ENCODE data around the gene SSU72.
"Not testable (repeated sequence)": the region's sequence is repeated elsewhere in the genome, so short reads cannot be mapped to it uniquely, and the experiment has no call there.

Gene SSU72

DNA sequence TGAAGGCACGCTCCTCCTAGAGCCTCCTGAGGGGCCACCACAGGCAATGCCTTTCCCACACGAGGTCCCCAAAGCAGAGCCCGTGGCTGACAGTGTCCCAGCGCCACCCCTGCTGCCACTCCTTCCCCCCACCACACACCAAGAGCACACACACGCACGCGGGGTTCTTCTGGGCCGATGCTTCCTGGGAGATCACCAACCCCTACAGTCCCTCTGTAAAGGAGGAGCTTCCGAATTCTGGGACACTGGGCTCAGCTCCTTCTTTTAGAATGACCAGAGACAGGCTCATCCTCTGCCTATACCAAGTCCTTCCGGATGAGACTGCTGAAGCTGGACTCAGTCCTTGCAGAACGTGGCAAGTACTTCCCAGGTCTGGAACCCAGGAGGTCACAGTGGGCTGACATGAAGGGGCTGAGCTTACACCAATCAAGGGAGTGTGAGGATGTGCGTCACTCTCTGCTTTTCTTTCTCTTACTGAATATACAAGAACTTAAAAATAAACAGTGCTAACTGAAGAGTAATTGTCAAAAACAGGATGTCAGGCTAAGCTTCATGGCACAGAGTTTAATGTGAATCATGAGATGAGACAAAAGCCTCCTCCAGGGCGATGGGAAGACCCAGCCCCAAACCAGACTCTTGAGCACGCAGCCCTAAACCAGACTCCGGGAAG lies 12.7 kb downstream of the SSU72 start:
- no peak for DNase-seq (ENCODE audit: low read depth in 3 of 3, low spot score in 1 of 3)

DNA sequence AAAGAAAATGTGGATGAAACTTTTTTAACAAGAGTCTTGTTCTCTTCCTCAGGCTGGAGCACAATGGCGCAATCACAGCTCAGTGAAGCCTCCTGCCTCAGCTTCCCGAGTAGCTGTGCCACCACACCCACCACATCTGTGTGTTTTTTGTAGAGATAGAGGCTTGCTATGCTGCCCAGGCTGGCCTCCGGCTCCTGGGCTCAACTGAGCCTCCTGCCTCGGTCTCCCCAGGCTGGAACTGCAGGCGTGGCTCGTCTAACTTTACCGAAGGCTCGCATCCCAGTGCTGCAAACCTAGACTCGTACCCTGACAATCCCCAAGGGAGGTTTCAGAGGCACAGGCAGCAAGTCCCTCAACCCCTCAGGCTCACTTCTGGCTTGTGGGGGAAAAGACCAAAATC lies 14.5 kb downstream of the SSU72 start:
- no peak for DNase-seq (ENCODE audit: low read depth in 3 of 3, low spot score in 1 of 3)

DNA sequence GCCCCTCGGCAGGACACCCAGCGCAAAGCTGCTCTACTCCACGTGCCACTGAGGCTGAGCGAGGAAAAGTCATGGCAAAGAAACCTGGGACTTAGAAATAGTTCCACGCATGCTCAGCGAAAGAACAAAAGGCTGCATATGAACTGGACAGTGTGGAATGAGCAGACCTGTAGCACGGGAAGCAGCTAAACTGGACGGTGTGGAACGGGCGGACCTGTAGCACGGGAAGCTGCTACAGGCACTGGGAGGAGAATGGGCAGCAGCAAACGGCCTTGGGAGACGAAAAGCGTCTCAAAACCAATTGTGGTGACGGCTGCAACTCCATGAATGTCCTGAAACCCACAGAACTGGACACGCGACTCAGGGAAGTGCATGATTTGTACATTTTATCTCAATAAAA lies 15.6 kb downstream of the SSU72 start:
- DNase-seq (ENCODE audit: low read depth in 3 of 3, low spot score in 1 of 3), result no peak

DNA sequence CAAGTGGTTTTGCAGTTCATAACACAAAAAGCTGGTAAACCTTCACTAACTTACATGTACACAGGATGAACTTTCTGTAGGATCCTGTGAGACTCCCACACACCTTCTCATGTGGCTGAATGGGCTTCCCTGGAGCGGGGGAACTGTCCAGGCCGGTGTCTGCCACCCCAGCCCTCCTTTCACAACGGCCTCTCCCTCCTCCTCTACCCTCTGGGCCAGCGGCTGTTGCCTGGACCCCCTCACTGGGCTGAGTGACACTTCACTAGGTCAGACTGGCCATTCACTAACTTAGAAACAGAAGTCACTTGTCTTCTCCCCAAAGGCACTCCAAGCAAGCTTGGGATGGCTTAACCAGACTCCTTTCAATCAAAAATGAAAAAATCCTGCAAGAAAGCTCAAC lies 16.1 kb downstream of the SSU72 start:
- no peak for DNase-seq (ENCODE audit: low read depth in 3 of 3, low spot score in 1 of 3)

DNA sequence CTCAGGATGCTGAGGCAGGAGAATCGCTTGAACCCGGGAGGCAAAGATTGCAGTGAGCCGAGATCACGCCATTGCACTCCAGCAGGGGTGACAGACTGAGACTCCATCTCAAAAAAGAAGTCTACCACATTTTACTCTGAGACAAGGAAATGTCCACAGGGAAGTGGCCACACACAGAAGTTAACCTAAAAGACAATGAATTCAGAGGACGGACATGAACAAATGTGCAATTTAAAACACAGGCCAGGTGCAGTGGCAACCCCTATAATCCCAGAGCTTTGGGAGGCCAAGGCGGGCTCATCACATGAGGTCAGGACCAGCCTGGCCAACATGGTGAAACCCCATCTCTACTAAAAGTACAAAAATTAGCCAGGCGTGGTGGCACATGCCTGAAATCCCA lies 17.0 kb downstream of the SSU72 start:
- not testable (repeated sequence) for DNase-seq (ENCODE audit: low read depth in 3 of 3, low spot score in 1 of 3)

- not testable (repeated sequence) for DNase-seq (ENCODE audit: low read depth in 3 of 3, low spot score in 1 of 3)
Measured at GRCh38 chr1:1556961-1557360, 17.7 kb downstream of the SSU72 start.

DNA sequence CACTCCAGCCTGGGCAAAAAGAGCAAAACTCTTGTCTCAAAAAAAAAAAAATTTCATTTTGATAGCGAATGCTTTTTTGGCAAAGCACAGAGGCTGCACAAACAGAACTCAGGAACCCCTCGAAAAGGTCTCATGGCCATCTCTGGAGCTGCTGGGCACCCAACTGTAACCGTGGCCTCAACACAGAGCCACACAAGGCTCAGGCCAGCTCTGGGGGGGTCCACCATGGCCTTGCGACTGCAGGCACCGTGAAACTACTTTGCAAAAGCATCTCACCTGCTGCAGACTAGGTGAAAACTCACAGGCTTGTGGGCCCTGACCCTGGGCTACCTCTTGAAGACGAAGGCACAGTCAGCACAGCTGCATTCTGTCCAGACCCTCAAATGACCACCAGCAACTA lies 18.2 kb downstream of the SSU72 start:
- DNase-seq (ENCODE audit: low read depth in 3 of 3, low spot score in 1 of 3), result no peak

DNA sequence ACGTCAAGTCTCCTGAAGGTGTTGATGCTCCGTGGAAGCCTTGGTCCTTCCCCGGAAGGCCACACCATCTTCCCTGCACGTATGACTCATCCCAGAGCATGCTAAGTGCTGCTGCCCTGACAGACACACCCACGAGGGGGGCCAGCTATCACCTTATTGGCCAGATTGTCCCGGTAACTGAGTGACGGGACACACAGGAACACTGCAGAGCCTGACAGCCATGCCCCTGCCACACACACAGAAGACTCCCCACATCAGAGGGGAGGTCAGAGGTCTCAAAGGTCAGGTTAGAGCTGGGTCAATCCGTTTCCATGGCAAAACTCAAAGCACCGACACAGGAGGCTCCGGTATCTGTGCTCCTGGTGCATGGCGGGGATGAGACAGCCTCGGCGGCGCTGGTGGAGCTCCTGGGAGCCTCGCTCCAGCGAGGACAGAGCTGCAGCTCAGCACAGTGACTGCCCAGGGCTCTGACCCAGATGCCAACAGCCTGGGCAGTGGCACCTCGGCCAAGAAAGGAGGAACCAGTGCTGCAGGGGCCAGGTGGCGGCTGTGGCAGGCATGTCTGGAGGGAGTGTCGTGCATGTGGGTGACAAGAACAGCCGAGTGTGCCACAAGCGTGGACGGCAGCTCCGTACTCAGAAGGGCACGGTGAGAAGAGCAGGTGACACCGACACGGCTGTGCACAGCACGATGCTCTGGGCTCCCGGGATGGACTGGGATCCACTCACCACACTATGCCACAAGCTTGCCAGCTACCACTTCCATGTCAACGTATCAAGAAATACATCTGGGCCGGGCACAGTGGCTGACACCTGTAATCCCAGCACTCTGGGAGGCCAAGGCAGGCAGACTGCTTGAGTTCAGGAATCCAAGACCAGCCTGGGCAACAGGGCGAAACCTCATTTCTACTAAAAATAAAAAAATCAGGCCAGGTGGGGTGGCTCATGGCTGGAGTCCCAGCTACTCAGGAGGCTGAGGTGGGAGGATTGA lies 19.4 kb downstream of the SSU72 start:
- DNase-seq (ENCODE audit: low read depth in 3 of 3, low spot score in 1 of 3), result no peak

DNA sequence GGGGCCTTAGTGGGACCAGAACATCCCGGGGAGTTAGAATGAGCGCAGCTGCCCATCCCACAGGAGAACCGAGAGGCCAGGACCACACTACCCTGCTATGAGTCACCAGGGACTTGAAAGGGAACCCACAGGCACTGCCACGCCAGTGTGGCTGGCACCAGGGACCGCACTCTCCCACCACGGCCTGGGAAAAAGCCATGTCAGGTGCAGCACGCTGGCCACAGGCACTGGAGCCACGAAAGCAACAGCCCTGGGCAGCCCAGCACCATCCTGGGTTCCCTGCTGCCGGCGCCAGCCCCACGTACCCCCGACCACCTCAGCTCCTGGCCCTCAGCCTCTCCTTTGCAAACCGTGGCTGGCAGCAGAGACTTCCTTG lies 20.1 kb downstream of the SSU72 start:
- DNase-seq (ENCODE audit: low read depth in 3 of 3, low spot score in 1 of 3), result no peak

DNA sequence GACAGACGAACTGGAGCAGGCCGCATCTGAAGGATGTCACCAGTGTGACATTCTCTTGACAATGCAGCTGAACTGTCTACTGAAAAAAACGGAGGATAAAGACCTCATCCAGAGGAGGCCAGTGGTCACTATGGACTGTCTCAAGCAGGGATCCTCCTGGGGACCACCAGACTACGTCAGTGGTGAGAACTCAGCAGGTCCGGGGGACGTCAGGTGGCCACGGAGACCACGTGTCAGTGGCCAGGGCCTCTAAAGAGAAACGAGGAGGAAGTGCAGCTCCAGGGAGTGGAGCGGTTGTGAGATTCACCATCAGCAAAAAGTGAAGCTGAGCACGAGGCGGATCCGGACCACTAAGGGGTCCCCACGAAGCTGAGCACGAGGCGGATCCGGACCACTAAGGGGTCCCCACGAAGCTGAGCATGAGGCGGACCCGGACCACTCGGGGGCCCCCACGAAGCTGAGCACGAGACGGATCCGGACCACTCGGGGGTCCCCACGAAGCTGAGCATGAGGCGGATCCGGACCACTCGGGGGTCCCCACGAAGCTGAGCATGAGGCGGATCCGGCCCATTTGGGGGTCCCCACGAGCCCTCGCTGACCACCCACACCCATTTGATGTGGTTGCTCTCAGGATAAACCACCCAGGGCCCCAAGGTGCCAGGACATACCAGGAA lies 20.7 kb downstream of the SSU72 start:
- no peak for DNase-seq (ENCODE audit: low read depth in 3 of 3, low spot score in 1 of 3)

GRCh38 chr1:1552263-1552639 lies 22.4 kb downstream of the SSU72 start:
- DNase-seq (ENCODE audit: low read depth in 3 of 3, low spot score in 1 of 3), result no peak

DNA sequence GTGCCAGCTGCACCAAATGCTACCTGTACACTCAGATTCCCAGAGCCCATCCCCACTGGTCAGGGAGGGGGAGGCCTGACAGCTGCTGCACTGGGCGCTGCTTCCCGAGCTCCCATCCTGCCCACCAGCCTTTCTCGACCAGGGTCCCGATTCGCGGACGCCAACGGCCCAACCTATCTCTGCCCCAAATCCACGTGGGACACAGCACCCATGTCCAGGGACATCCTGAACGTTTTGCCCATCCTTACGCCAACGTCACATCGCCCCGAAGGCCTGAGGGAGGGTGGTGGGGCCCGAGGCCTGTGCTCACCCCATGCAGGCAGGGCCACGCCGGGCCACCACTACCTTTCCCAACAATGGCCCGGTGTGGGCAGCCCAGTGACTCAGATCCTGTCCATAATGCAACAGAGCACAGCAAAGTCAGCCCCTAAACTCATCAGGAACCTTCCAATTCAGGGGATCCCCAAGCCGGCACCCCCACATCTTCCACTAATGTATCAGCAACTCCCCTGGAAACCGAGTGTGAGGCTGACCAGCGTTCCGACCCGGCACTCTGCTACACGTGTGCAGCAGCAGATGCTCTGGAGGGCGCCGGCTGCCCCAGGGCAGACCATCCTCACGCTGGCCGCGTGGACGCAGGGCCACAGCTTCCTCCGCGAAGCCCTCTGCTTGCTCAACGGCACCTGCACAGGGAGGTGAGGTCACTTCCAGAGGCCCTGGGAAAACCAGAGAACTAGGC lies 23.0 kb downstream of the SSU72 start:
- DNase-seq (ENCODE audit: low read depth in 3 of 3, low spot score in 1 of 3), result no peak

DNA sequence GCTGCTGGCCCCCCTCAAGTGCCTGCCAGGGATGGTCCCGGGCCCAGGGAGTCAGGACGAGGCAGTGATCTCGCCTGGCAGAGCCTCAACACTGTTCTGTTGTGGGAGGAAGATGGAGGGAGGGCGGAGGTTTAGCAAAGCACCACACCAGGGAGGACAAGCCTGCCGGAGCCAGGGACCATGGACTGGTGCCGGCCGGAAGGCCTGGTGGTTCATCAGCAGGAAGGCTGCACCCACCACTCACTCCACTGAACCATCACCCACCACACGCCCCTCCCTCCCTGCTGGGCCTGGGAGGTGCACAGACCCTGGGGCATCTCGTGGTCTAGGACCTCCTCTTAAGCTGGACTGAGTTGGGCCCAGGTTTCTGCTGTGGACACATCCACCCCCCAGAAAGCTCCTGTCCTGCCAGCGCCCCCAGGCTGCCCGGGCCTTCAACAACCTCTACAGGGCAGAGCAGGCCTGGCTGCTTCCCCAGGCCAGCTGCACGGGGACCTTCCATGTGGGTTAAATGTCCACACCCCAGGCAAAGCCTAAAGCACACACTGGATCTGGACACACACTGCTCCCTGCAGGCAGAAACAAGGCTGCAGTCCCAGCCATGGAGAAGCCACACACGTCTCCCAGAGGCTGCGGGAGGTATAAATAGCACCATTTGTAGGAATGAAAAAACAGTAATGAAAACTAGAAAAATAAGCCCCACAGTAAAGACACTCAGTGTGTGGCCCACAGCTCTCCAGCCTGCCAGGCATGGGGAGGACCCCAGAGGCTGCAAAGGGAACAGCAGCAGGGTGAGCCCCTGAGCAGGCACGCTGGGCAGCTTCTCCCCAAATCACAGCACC lies 23.9 kb downstream of the SSU72 start:
- no peak for DNase-seq (ENCODE audit: low read depth in 3 of 3, low spot score in 1 of 3)

DNA sequence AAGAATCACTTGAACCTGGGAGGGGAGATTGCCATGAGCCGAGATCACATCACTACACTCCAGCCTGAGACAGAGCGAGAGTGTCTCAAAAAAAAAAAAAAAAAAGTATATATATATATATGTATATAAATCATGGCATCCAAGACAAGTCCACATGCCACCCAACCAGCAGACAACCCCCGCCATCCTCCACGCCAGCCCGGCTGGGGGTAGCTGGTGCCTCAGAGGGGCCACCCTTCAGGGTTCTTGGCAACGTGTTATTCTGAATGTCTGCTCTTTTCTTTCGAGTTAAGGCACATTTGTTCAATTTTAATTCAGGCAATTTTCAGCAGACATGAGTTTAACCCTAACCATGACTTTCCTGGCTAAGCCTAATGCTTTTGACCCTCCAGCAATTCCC lies 24.6 kb downstream of the SSU72 start:
- DNase-seq (ENCODE audit: low read depth in 3 of 3, low spot score in 1 of 3), result no peak

DNA sequence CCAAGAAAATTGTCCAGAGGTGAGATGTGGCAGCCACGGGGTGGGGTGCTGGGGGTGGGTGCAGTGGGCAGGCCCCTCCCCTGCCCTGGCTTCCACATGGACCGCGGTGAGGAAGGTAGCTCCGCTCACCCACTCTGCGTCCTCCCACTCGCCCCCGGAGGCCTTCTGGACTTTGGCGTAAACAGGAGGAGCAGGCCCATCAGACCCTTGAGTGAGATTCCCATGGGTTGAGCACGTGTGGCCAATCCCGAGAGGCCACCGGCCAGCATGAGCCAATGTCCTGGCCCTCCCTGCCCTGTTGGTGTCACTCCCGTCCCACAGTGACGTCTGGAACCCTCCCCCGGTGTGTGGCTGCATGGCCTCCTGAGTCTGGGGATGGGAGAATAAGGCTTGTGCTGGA lies 26.1 kb downstream of the SSU72 start:
- no peak for DNase-seq (ENCODE audit: low read depth in 3 of 3, low spot score in 1 of 3)

DNA sequence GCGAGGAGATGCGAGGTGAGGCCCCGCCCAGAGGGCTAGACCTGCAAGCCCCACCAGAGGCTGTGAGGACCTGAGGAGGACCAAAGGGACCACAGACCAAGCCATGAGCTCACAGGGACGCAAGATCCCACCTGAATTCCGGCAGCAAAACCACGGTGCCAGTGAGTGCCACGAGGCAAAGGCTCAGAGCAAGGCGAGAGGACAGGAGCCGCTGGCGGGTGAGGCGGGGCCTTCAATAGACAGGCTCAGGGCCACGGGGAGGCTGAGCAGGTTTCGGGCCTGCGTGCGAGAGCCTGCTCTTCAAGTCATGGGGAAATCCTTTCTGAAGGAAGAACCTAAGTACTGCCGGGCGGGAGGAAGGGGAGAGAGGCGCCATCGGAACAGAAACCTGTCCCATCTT lies 27.2 kb downstream of the SSU72 start:
- DNase-seq (ENCODE audit: low read depth in 3 of 3, low spot score in 1 of 3), result no peak

DNA sequence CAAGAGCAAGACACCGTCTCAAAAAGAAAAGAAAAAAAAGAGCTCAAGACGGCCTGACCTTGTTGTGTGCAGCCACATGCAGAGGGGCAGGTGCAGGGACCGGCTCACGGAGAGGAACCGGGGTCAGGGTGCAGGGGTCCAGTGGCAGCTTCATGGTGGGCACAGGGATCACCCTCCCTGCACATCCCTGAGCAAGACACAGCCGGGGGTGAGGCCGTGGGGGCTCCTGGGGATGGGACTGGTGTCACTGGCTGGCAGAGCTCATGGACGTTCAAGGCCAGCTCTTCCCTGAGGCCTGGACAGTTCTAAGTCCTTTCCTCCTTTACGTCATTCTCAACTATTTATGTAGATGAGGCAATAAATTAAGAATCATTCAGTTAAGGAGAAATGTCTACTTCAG lies 27.7 kb downstream of the SSU72 start:
- DNase-seq (ENCODE audit: low read depth in 3 of 3, low spot score in 1 of 3), result no peak

GRCh38 chr1:1545946-1546737 lies 28.5 kb downstream of the SSU72 start:
- no peak for DNase-seq (ENCODE audit: low read depth in 3 of 3, low spot score in 1 of 3)

- DNase-seq (ENCODE audit: low read depth in 3 of 3, low spot score in 1 of 3), result no peak
Measured at GRCh38 chr1:1544544-1544943, 30.1 kb downstream of the SSU72 start.

DNA sequence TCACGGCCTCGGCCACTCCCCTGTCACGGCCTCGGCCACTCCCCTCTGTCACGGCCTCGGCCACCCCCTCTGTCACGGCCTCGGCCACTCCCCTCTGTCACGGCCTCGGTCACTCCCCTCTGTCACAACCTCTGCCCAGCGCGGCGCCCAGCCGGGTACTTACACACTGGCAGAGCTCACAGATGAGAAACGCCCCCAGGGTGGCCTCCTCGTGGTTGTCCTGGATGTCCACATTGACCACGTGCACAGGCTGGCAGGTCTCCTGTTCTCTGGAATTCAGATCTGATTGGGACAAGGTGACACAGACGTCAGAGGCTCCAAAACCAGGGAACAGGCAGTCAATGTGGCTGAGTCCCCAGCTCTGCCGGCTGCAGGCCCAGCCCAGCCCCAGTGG lies 31.0 kb downstream of the SSU72 start:
- DNase-seq (ENCODE audit: low read depth in 3 of 3, low spot score in 1 of 3), result no peak
